ENCODE data around the gene FREM2. TPM values are rescaled to one million over a fixed set of nuclear protein-coding genes. Genes with fewer than 3 reads are reported as not detected.

FREM2 gene
- total and polyA plus RNA-seq, 9 of the 15 experiments (the other 6 are each of a cell fraction or from before 2014, with no cell fraction given) = under 0.01 to 0.02 TPM; not detected in 7

DNA sequence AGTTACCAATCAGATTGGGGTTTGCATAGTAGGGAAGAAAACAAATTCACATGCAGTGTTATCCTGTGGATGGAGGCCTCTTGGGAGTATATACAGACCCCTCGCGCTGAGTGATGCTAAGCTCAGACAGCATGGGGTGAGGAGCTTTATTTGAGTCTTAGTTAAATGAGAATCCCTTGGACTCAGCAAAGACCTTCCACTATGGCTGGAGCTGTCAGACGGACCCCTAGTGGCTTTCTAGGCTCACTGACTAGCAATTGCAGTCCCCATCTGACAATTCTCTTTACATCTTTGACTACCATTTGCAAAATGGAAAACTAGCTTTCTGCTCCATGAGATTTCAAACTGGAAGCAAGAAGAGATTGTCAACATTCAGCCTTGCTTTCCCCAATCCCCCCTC is 213.3 kb downstream of the FREM2 start:
- H3K27me3 ChIP-seq (ENCODE audit: control insufficient read depth in 2 of 2, insufficient read depth in 2 of 2, low read length in 2 of 2) = no peaks in the 10 kb centered on the region
- H3K79me2 ChIP-seq (ENCODE audit: control insufficient read depth, insufficient read depth, low read length) = no peaks in the 10 kb centered on the region
- ChIA-PET POLR2A (no interaction called here), CTCF (ENCODE audit: low intra/inter-chr PET ratio) (no interaction called here)
- H3K36me3 ChIP-seq (ENCODE audit: control insufficient read depth, insufficient read depth, low read length) = no peaks in the 10 kb centered on the region
- FAIRE-seq (no peak), DNase-seq (ENCODE audit: extremely low read depth in 1 of 4, low spot score in 3 of 4) (peak in 2 of 4 experiments; percentile 3 to 7), ATAC-seq (peak; percentile 60)
- H2AFZ ChIP-seq (ENCODE audit: low read depth, low read length) = no peak overlapping the region
- H3K9ac ChIP-seq (ENCODE audit: insufficient read depth in 1 of 2, low read depth in 2 of 2, low read length in 2 of 2) = no peak overlapping the region
- H4K20me1 ChIP-seq (replicated peaks; ENCODE audit: control insufficient read depth, insufficient read depth, low read length) = no peaks in the 10 kb centered on the region
- TF ChIP-seq BRD9 (IDR thresholded peaks at IDR 0.05; ENCODE audit: low read depth, partially characterized antibody) = no peak
- TF ChIP-seq, protein P1, sequence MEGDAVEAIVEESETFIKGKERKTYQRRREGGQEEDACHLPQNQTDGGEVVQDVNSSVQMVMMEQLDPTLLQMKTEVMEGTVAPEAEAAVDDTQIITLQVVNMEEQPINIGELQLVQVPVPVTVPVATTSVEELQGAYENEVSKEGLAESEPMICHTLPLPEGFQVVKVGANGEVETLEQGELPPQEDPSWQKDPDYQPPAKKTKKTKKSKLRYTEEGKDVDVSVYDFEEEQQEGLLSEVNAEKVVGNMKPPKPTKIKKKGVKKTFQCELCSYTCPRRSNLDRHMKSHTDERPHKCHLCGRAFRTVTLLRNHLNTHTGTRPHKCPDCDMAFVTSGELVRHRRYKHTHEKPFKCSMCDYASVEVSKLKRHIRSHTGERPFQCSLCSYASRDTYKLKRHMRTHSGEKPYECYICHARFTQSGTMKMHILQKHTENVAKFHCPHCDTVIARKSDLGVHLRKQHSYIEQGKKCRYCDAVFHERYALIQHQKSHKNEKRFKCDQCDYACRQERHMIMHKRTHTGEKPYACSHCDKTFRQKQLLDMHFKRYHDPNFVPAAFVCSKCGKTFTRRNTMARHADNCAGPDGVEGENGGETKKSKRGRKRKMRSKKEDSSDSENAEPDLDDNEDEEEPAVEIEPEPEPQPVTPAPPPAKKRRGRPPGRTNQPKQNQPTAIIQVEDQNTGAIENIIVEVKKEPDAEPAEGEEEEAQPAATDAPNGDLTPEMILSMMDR (IDR thresholded peaks at IDR 0.05 in 2 of 3, conservative IDR thresholded peaks at IDR 0.05 in 1 of 3; ENCODE audit: insufficient read depth in 2 of 3, low read depth in 1 of 3, low read length in 3 of 3) = peak; percentile 2 to 20 (median 19); a peak in 1 of 6 replicates
- intact Hi-C loops (cut with micrococcal nuclease) = no loop called here
- no peaks in the 10 kb centered on the region for H3K4me1 ChIP-seq (replicated peaks in 1 of 2; ENCODE audit: control insufficient read depth in 2 of 2, insufficient read depth in 2 of 2, low read length in 2 of 2)
- H3K27ac ChIP-seq (ENCODE audit: extremely low read depth, low read depth, low read length) = no peak overlapping the region
- in situ Hi-C loops (cut with MboI) = no loop called here
- WGBS (ENCODE audit: insufficient coverage, low coverage, missing lambda C conversion rate) = 0% methylated on average over 3 of the region's 3 CpGs
- BruUV-seq (replicated peaks) = no TSS peak
- H3K9me1 ChIP-seq (ENCODE audit: control insufficient read depth, insufficient read depth, low read length) = no peaks in the 10 kb centered on the region
- H3K4me2 ChIP-seq (ENCODE audit: insufficient read depth, low read length) = no peak overlapping the region
- no peak overlapping the region for H3K4me3 ChIP-seq
- no peaks in the 10 kb centered on the region for H3K9me3 ChIP-seq (replicated peaks; ENCODE audit: control insufficient read depth, insufficient read depth, low read depth, low read length)

DNA sequence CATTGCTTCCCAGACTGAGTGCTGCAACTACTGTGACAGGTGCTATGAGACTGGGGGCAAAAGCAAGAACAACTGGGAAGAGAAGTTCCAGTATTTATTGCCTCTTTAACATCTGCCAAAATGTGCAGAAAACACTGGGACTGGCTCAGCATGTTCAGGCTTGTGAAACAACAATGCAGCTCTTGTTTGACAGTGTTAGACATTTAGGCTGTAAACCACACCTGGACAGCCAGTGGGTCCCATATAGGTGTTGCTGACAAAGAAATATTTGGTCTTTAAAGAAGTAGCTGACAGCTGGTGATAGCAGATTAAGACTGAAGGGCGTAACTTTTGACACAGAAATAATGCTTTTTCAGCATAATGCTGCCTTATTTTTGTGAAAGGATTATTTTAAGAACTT is 215.7 kb downstream of the FREM2 start:
- DNase-seq (ENCODE audit: extremely low read depth in 1 of 4, low spot score in 3 of 4) (no peak), ATAC-seq (no peak), FAIRE-seq (no peak)
- no peak overlapping the region for H3K4me3 ChIP-seq
- POLR2A ChIA-PET = no interaction called here
- H2AFZ ChIP-seq (ENCODE audit: low read depth, low read length) = no peak overlapping the region
- 0% methylated on average over 1 of the region's 1 CpG for WGBS (ENCODE audit: insufficient coverage, low coverage, missing lambda C conversion rate)
- no peak overlapping the region for H3K27ac ChIP-seq (ENCODE audit: extremely low read depth, low read depth, low read length)
- no peak overlapping the region for H3K9ac ChIP-seq (ENCODE audit: insufficient read depth in 1 of 2, low read depth in 2 of 2, low read length in 2 of 2)
- H3K9me3 ChIP-seq (replicated peaks; ENCODE audit: control insufficient read depth, insufficient read depth, low read depth, low read length) = no peaks in the 10 kb centered on the region
- in situ Hi-C loops (cut with MboI) (no loop called here), intact Hi-C loops (cut with micrococcal nuclease) (no loop called here)
- no peaks in the 10 kb centered on the region for H3K4me1 ChIP-seq (replicated peaks in 1 of 2; ENCODE audit: control insufficient read depth in 2 of 2, insufficient read depth in 2 of 2, low read length in 2 of 2)
- H3K36me3 ChIP-seq (ENCODE audit: control insufficient read depth, insufficient read depth, low read length) = no peaks in the 10 kb centered on the region
- H3K27me3 ChIP-seq (ENCODE audit: control insufficient read depth in 2 of 2, insufficient read depth in 2 of 2, low read length in 2 of 2) = no peaks in the 10 kb centered on the region
- BruUV-seq (replicated peaks) = no TSS peak
- H3K4me2 ChIP-seq (ENCODE audit: insufficient read depth, low read length) = no peak overlapping the region
- no peaks in the 10 kb centered on the region for H3K79me2 ChIP-seq (ENCODE audit: control insufficient read depth, insufficient read depth, low read length)
- H3K9me1 ChIP-seq (ENCODE audit: control insufficient read depth, insufficient read depth, low read length) = no peaks in the 10 kb centered on the region
- H4K20me1 ChIP-seq (replicated peaks; ENCODE audit: control insufficient read depth, insufficient read depth, low read length) = no peaks in the 10 kb centered on the region
- CTCF ChIA-PET (ENCODE audit: low intra/inter-chr PET ratio) = no interaction called here
- TF ChIP-seq, protein P2, sequence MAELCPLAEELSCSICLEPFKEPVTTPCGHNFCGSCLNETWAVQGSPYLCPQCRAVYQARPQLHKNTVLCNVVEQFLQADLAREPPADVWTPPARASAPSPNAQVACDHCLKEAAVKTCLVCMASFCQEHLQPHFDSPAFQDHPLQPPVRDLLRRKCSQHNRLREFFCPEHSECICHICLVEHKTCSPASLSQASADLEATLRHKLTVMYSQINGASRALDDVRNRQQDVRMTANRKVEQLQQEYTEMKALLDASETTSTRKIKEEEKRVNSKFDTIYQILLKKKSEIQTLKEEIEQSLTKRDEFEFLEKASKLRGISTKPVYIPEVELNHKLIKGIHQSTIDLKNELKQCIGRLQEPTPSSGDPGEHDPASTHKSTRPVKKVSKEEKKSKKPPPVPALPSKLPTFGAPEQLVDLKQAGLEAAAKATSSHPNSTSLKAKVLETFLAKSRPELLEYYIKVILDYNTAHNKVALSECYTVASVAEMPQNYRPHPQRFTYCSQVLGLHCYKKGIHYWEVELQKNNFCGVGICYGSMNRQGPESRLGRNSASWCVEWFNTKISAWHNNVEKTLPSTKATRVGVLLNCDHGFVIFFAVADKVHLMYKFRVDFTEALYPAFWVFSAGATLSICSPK (IDR thresholded peaks at IDR 0.05; ENCODE audit: borderline replicate concordance) = no peak
- TF ChIP-seq RBM17 (IDR thresholded peaks at IDR 0.05; ENCODE audit: borderline replicate concordance, low read depth, low read length) (no peak), MCM7 (IDR thresholded peaks at IDR 0.05) (no peak), RNF2 (IDR thresholded peaks at IDR 0.05) (no peak), STAT5B (CRISPR knock-in tag; IDR thresholded peaks at IDR 0.05) (no peak), YBX1 (IDR thresholded peaks at IDR 0.05) (no peak), FOXA3 (CRISPR knock-in tag; conservative IDR thresholded peaks at IDR 0.05 in 1 of 2, IDR thresholded peaks at IDR 0.05 in 1 of 2) (no peak), CREM (IDR thresholded peaks at IDR 0.05; ENCODE audit: low read depth) (no peak)
- TF ChIP-seq, protein P3, sequence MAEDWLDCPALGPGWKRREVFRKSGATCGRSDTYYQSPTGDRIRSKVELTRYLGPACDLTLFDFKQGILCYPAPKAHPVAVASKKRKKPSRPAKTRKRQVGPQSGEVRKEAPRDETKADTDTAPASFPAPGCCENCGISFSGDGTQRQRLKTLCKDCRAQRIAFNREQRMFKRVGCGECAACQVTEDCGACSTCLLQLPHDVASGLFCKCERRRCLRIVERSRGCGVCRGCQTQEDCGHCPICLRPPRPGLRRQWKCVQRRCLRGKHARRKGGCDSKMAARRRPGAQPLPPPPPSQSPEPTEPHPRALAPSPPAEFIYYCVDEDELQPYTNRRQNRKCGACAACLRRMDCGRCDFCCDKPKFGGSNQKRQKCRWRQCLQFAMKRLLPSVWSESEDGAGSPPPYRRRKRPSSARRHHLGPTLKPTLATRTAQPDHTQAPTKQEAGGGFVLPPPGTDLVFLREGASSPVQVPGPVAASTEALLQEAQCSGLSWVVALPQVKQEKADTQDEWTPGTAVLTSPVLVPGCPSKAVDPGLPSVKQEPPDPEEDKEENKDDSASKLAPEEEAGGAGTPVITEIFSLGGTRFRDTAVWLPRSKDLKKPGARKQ (CRISPR knock-in tag; IDR thresholded peaks at IDR 0.05) = no peak
